LNCAP (cell line): Measurements from ENCODE around the gene CD48.

Experiments
- CTCF ChIP-seq: fragments of 450-650 bp; IDR thresholded peaks from 2 replicates; pipeline ENCODE4 v1.5.1; 2017; ENCODE audit warnings: mild to moderate bottlenecking

Gene CD48

GRCh38 chr1:160753594-160753993 is 42.0 kb upstream of the CD48 start:
- TF ChIP-seq CTCF: no peak

- no peak for TF ChIP-seq CTCF
These were observed 41.3 kb upstream of the CD48 start for GRCh38 chr1:160752924-160753323.

GRCh38 chr1:160752406-160752805 is 40.8 kb upstream of the CD48 start:
- TF ChIP-seq CTCF: no peak

- TF ChIP-seq CTCF: no peak
These were observed 39.0 kb upstream of the CD48 start for GRCh38 chr1:160750608-160751007.

- no peak for TF ChIP-seq CTCF
These were observed 37.3 kb upstream of the CD48 start for GRCh38 chr1:160748878-160749269.

GRCh38 chr1:160748181-160748877 is 36.7 kb upstream of the CD48 start:
- peak; percentile 49; the same call in 1 of the 2 replicates for TF ChIP-seq CTCF

GRCh38 chr1:160747717-160748116 is 36.1 kb upstream of the CD48 start:
- TF ChIP-seq CTCF: no peak
